Upper lobe of left lung (tissue), 4 donors: ENCODE results near the gene SPTBN5.

ENCODE experiments used
- CTCF ChIP-seq, 6 experiments: fragments of 450-650 bp in 4 of 6; fragments of 200-600 bp in 2 of 6; sonication (generic) in 2 of 6; IDR thresholded peaks; one replicate each; pipeline ENCODE4 v1.5.1; 2016 to 2019; ENCODE audit warnings: antibody characterized with exemption in 6 of 6
- EP300 ChIP-seq, 4 donors: sonication (generic); formaldehyde crosslinking; IDR thresholded peaks; one replicate each; pipeline ENCODE4 v1.5.1; 2017; ENCODE audit warnings: antibody characterized with exemption in 4 of 4, control low read depth in 2 of 4

- TF ChIP-seq CTCF (IDR thresholded peaks at IDR 0.05) = no peak
- no peak for TF ChIP-seq EP300 (IDR thresholded peaks at IDR 0.05)
Observed at GRCh38 chr15:41885321-41885720, 8.5 kb downstream of the SPTBN5 start.
